Ectodermal cell (in vitro differentiated cells): ENCODE measurements around the gene HEATR5A.
"Not testable (repeated sequence)": the region's sequence is repeated elsewhere in the genome, so short reads cannot be mapped to it uniquely, and the experiment has no call there.

ENCODE experiments used
- H3K27ac ChIP-seq: 2 replicates; pipeline ENCODE4 v1.7.0; 2013; ENCODE audit warnings: mild to moderate bottlenecking, low read depth, low read length; ENCODE audit not compliant: insufficient read depth, poor library complexity, severe bottlenecking
- H3K27me3 ChIP-seq: 2 replicates; pipeline ENCODE4 v1.7.0; 2013; ENCODE audit warnings: mild to moderate bottlenecking, low read length; ENCODE audit not compliant: insufficient read depth, control insufficient read depth, poor library complexity, severe bottlenecking
- H3K36me3 ChIP-seq: one replicate; pipeline ENCODE4 v1.7.0; 2013; ENCODE audit warnings: low read length; ENCODE audit not compliant: control insufficient read depth, insufficient read depth
- H3K4me1 ChIP-seq: one replicate; pipeline ENCODE4 v1.7.0; 2013; ENCODE audit warnings: low read length; ENCODE audit not compliant: control insufficient read depth, insufficient read depth
- H3K4me3 ChIP-seq: 2 replicates; pipeline ENCODE4 v1.7.0; 2013; ENCODE audit warnings: low read depth, low read length, control low read depth; ENCODE audit not compliant: insufficient read depth
- H3K9me3 ChIP-seq: 2 replicates; pipeline ENCODE4 v1.7.0; 2013; ENCODE audit warnings: mild to moderate bottlenecking, low read length, moderate library complexity; ENCODE audit not compliant: control insufficient read depth
- WGBS, 2 experiments: methylation state at CpG; one replicate each; pipeline ENCODE4 v1.1.7; 2013; ENCODE audit warnings: missing lambda C conversion rate in 2 of 2; 5-methylcytosine and 5-hydroxymethylcytosine counted together

Gene HEATR5A

DNA sequence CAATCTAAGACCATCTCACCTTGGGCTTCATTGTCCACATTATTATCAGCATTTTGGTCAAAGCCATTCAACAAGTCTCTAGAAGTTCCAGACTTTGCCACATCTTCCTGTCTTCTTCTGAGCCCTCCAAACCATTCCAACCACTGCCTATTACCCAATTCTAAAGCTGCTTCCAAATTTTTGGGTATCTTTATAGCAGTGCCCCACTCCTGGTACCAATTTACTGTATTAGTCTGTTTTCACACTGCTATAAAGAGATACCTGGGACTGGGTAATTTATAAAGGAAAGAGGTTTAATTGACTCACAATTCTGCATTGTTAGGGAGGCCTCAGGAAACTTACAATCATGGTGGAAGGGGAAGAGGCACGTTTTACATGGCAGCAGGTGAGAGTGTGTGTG, 89.0 kb downstream of the HEATR5A start:
- H3K36me3 ChIP-seq, H3K9me3 ChIP-seq, H3K27ac ChIP-seq, H3K27me3 ChIP-seq, H3K4me1 ChIP-seq, H3K4me3 ChIP-seq: not testable (repeated sequence)
- 91 to 95% methylated on average over 1 of the region's 1 CpG for WGBS, 2 experiments

DNA sequence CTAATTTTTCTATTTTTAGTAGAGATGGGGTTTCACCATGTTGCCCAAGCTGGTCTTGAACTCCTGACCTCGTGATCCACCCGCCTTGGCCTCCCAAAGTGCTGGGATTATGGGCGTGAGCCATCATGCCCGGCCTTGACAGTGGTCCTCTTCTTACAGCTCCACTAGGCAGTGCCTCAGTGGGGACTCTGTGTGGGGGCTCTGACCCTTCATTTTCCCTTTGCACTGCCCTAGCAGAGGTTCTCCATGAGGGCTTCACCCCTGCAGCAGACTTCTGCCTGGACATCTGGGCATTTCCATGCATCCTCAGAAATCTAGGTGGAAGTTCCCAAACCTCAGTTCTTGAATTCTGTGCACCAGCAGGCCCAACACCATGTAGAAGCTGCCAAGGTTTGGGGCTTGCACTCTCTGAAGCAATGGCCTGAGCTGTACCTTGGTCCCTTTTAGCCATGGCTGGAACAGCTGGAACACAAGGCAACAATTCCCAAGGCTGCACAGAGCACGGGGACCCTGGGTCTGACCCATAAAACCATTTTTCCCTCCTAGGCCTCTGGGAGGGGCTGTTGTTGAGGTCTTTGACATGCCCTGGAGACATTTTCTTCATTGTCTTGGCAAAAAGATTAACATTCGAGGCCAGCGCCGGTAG, 90.4 kb downstream of the HEATR5A start:
- H3K9me3 ChIP-seq, H3K27ac ChIP-seq, H3K4me1 ChIP-seq, H3K27me3 ChIP-seq, H3K4me3 ChIP-seq, H3K36me3 ChIP-seq: not testable (repeated sequence)
- 90 to 92% methylated on average over 8 of the region's 8 CpGs for WGBS, 2 experiments

DNA sequence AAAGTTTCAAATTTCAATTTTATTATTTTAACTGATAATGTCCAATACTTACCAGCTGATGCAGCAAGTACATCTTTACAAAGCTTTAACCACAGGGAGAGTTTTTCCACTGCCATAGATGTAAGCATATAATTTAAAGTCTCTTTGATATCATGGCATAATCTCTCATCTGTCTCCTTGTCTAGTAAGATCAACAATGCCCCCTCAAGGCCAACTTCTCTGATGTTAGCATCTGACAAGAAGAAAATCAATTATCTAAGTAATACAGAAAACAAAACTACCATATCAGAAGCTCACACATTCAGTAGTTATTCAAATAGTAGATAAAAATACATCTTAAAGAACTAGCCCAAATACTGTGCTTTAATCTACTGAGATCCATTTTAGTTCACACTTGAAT, 94.2 kb downstream of the HEATR5A start:
- no peak overlapping the region for H3K4me3 ChIP-seq
- no peak overlapping the region for H3K27ac ChIP-seq
- peaks cover 1% of the 10 kb centered on the region for H3K36me3 ChIP-seq
- H3K4me1 ChIP-seq: no peaks in the 10 kb centered on the region
- peaks cover 3% of the 10 kb centered on the region for H3K9me3 ChIP-seq
- H3K27me3 ChIP-seq: no peaks in the 10 kb centered on the region

DNA sequence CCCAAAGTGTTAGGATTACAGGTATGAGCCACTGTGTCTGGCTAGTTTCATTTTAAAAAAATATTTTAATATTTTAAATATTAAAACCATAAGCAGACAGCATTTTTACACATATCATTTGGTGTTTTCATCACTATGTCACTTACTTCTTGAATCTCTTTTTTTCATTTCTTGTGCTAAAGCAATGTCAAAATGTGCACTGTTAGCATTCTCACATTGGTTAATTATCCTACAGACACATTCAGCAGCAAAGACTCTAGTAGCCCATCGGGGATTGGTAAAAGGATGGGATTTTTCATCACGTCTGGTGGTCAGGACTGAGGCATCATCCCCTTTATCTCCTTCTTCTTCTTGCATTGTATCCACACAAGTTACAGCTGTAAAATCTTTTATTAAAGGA, 96.9 kb downstream of the HEATR5A start:
- no peaks in the 10 kb centered on the region for H3K9me3 ChIP-seq
- no peaks in the 10 kb centered on the region for H3K4me1 ChIP-seq
- H3K27me3 ChIP-seq: no peaks in the 10 kb centered on the region
- no peaks in the 10 kb centered on the region for H3K36me3 ChIP-seq
- H3K4me3 ChIP-seq: no peak overlapping the region
- 93 to 100% methylated on average over 2 of the region's 2 CpGs for WGBS, 2 experiments
- H3K27ac ChIP-seq: no peak overlapping the region

DNA sequence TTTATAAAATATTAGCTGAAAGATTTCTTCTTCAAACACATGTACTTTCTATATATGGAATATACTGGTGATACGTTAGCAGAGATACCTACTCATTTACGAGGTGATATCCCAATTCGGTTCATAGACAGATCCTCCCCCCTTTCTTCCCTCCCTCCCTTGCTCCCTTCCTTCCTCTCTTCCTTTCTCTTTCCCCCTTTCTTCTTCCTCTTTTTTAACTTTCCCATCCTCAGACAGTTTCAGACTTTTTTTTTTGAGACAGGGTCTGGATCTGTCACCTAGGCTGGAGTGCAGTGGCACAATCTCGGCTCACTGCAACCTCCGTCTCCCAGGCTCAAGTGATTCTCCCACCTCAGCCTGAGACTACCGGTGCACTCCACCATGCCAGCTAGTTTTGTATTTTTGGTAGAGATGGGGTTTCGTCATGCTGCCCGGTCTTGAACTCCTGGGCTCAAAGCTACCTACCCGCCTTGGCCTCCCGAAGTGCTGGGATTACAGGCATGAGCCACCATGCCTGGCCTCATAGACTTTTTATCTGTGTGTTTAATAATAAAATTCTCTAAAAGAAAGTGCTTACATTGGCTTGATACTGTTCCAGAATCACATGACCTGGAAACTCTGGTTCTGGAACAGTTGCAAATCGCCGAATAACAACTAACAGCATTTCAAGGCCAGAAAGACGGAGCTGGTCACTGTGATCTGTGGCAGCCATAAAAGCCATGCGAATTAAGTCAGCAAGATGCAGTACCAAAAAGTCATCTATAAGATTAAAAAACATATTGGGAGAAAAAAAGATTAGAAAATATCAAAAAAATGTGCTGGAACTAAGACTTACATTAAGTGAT, 99.2 kb downstream of the HEATR5A start:
- no peaks in the 10 kb centered on the region for H3K27me3 ChIP-seq
- H3K9me3 ChIP-seq: no peaks in the 10 kb centered on the region
- WGBS, 2 experiments: 95 to 98% methylated on average over 13 to 14 of the region's 14 CpGs
- no peaks in the 10 kb centered on the region for H3K4me1 ChIP-seq
- H3K4me3 ChIP-seq: no peak overlapping the region
- no peak overlapping the region for H3K27ac ChIP-seq
- no peaks in the 10 kb centered on the region for H3K36me3 ChIP-seq

- no peaks in the 10 kb centered on the region for H3K27me3 ChIP-seq
- H3K4me3 ChIP-seq: no peak overlapping the region
- H3K4me1 ChIP-seq: no peaks in the 10 kb centered on the region
- no peaks in the 10 kb centered on the region for H3K9me3 ChIP-seq
- 97% methylated on average over 6 of the region's 6 CpGs for WGBS, 2 experiments
- no peaks in the 10 kb centered on the region for H3K36me3 ChIP-seq
- H3K27ac ChIP-seq: no peak overlapping the region
Measured at GRCh38 chr14:31320216-31320615, 100.1 kb downstream of the HEATR5A start.

DNA sequence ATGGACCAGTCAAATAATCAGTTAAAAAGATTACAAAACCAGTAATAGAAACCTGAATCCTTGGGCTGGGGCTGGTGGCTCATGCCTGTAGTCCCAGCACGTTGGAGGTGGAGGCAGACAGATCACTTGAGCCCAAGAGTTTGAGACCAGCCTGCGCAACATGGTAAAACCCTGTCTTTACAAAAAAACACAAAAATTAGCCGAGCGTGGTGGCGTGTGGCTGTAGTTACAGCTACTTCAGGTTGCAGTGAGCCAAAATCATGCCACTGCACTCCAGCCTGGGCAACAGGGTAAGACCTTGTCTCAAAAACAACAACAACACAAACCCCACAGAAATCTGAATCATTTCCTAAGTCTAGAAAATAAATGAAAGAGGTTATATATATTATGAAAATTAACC, 100.6 kb downstream of the HEATR5A start:
- H3K27ac ChIP-seq: no peak overlapping the region
- H3K27me3 ChIP-seq: no peaks in the 10 kb centered on the region
- WGBS, 2 experiments: 96 to 97% methylated on average over 5 of the region's 5 CpGs
- no peaks in the 10 kb centered on the region for H3K36me3 ChIP-seq
- H3K4me3 ChIP-seq: no peak overlapping the region
- no peaks in the 10 kb centered on the region for H3K4me1 ChIP-seq
- H3K9me3 ChIP-seq: no peaks in the 10 kb centered on the region

DNA sequence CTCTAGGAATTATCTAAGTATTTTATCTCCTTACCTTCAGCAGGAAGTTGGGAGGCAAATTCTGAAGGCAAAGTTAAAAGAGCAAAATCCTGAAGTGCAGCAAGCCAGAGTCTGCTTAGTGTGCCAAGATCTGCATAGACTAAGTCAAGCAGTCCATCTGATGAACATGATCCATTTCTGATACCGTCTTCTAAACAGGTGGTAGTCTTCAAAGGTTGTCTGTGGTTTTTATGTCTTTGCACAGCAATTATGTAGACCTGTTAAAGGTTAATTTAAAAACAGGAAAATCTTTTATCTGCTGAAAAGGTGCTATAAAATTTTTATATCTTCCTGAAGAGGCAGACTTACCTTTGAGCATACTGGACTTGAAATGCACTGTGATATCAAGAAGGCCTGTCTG, 107.4 kb downstream of the HEATR5A start:
- no peaks in the 10 kb centered on the region for H3K27me3 ChIP-seq
- peaks cover 7% of the 10 kb centered on the region for H3K36me3 ChIP-seq
- 92 to 100% methylated on average over 1 of the region's 1 CpG for WGBS, 2 experiments
- no peak overlapping the region for H3K4me3 ChIP-seq
- H3K27ac ChIP-seq: no peak overlapping the region
- H3K9me3 ChIP-seq: no peaks in the 10 kb centered on the region
- H3K4me1 ChIP-seq: no peaks in the 10 kb centered on the region

- not testable (repeated sequence) for H3K36me3 ChIP-seq, H3K27ac ChIP-seq, H3K4me1 ChIP-seq, H3K4me3 ChIP-seq, H3K27me3 ChIP-seq, H3K9me3 ChIP-seq
- 91 to 93% methylated on average over 6 of the region's 6 CpGs for whole genome bisulfite sequencing, 2 experiments
Measured at GRCh38 chr14:31312370-31312769, 108.0 kb downstream of the HEATR5A start.

GRCh38 chr14:31307618-31308017, 112.7 kb downstream of the HEATR5A start:
- H3K27me3 ChIP-seq: no peaks in the 10 kb centered on the region
- H3K4me1 ChIP-seq: no peaks in the 10 kb centered on the region
- no peak overlapping the region for H3K4me3 ChIP-seq
- no peaks in the 10 kb centered on the region for H3K9me3 ChIP-seq
- H3K27ac ChIP-seq: no peak overlapping the region
- 95 to 99% methylated on average over 3 of the region's 3 CpGs for WGBS, 2 experiments
- H3K36me3 ChIP-seq: peaks cover 3% of the 10 kb centered on the region
